Gastrocnemius medialis (tissue), 4 donors: ENCODE results near the gene SHISAL1.

ENCODE experiments used
- POLR2A ChIP-seq, 2 donors: fragments of 450-650 bp; IDR thresholded peaks; one replicate each; pipeline ENCODE4 v1.6.1; 2017; ENCODE audit warnings: antibody characterized with exemption in 2 of 2, mild to moderate bottlenecking in 2 of 2, moderate library complexity in 2 of 2
- TF ChIP-seq, protein P1 (sequence below), 5 experiments: fragments of 450-650 bp in 3 of 5; fragments of 200-600 bp in 2 of 5; sonication (generic) in 2 of 5; IDR thresholded peaks in 4 of 5; conservative IDR thresholded peaks in 1 of 5; 1 replicate in 4 of 5; 2 replicates in 1 of 5; pipeline ENCODE4 v1.5.1; 2016 to 2019; ENCODE audit warnings: antibody characterized with exemption in 5 of 5, mild to moderate bottlenecking in 3 of 5, moderate library complexity in 3 of 5

DNA sequence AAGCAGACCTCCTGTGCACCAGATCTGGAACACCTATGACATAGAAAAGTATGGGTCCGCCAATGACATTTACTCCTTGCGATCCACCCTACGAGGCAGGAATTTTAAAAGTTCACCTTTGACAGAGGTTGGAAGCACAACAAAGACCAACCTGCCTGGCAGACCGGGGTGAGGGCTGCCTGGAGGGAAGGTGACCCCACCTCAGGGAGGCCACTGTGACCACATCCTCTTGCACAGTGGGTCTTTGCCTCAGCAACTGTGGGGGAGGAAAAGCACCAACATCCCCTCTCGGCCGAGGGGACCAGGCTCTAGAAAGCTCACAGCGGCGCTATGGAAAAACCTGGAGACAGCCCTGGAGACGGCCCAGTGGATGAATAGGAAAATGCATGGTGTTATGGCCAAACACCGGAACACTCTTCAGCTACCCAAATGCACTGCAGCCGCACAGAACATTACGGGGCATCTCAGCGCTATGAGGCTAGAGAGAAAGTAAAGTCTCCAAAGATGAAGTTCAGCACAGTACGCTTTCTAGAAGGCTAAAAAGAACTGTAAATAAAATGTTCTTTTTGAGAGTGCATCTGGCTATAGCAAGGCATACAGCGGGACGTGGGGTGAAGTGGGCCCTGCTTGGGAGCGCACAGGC is 1.8 kb upstream of the SHISAL1 start:
- no peak for TF ChIP-seq POLR2A (IDR thresholded peaks at IDR 0.05)
- TF ChIP-seq, protein P1, sequence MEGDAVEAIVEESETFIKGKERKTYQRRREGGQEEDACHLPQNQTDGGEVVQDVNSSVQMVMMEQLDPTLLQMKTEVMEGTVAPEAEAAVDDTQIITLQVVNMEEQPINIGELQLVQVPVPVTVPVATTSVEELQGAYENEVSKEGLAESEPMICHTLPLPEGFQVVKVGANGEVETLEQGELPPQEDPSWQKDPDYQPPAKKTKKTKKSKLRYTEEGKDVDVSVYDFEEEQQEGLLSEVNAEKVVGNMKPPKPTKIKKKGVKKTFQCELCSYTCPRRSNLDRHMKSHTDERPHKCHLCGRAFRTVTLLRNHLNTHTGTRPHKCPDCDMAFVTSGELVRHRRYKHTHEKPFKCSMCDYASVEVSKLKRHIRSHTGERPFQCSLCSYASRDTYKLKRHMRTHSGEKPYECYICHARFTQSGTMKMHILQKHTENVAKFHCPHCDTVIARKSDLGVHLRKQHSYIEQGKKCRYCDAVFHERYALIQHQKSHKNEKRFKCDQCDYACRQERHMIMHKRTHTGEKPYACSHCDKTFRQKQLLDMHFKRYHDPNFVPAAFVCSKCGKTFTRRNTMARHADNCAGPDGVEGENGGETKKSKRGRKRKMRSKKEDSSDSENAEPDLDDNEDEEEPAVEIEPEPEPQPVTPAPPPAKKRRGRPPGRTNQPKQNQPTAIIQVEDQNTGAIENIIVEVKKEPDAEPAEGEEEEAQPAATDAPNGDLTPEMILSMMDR (IDR thresholded peaks at IDR 0.05 in 4 of 5, conservative IDR thresholded peaks at IDR 0.05 in 1 of 5) = no peak
